Hematopoietic multipotent progenitor cell (in vitro differentiated cells): ENCODE measurements around the gene TRAPPC14. TPM values are rescaled to one million over a fixed set of nuclear protein-coding genes. Genes with fewer than 3 reads are reported as not detected.
"Not testable (repeated sequence)": the region's sequence is repeated elsewhere in the genome, so short reads cannot be mapped to it uniquely, and the experiment has no call there.

Experiments
- DNase-seq, 3 donors: peaks; one replicate each; pipeline ENCODE4 v3.0.0-alpha.2; 2011 to 2015; ENCODE audit warnings: low read depth in 2 of 3, low spot score in 2 of 3
- total RNA-seq: library from RNA; depleted of rRNA; stranded (reverse); fragments of >200 nt; gene quantifications from one replicate; pipeline ENCODE4 v1.2.3, GENCODE V29; 2012

The TRAPPC14 gene
- total RNA-seq, 1 donor, result 17.5 TPM

- no peak for DNase-seq
Measured at GRCh38 chr7:100154651-100155491, 3.7 kb downstream of the TRAPPC14 start.

- DNase-seq, result no peak
Measured at GRCh38 chr7:100153708-100154535, 4.6 kb downstream of the TRAPPC14 start.

DNA sequence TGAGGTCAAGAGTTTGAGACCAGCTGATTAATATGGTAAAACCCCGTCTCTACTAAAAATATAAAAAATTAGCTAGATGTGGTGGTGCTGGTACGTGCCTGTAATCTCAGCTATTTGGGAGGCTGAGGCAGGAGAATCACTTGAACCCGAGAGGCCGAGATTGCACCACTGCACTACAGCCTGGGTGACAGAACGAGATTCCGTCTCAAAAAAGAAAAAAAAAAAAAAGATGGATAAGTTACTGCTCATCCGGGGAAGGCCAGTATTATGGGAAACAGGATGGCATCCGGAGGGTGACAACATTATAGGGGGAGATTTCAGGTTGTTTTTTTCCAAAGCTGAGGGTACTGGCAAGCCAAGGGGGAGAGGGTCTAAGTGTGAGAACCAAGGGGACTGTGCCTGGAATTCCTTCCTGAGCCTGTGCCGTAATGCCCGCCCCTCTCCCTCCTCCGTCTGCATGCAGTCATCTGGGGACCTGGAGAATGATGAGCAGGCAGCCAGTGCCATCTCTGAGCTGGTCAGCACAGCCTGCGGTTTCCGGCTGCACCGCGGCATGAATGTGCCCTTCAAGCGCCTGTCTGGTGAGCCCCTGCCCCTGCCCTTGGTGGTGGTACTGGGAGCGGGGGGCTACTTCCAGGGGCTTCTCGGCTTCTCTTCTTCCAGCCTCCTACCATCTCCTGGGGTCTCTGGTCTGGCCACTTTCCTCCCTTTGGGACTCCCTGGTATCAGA is 5.4 kb downstream of the TRAPPC14 start:
- DNase-seq, result no peak

DNA sequence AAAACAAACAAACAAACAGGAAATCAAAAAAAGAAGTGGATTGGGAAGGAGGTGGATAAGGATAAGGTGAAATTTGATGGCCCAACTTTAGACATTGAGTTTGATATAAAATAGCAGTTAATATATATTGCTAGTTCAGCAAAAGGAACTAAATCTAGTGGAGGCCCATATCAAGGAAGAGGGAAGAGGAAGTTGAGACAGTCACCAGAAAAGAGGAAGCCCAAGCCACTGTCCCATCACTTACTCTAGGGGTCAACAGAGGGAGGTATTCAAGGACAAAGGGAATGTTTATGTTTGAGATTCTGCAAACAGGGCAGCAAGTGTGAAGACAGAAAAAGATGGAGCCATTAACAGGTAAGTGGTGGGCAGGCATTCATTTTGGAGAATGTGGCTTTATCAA is 6.1 kb downstream of the TRAPPC14 start:
- DNase-seq, result peak in 1 of 3 donors; percentile 37

- peak; percentile 87 to 98 (median 98) for DNase-seq
Measured at GRCh38 chr7:100148559-100149328, 9.8 kb downstream of the TRAPPC14 start, which contains the start of gene LAMTOR4. LAMTOR4 (plus strand) TSS chr7:100148918; CDS start chr7:100148973, 55 bp downstream.

- DNase-seq, result no peak
Measured at GRCh38 chr7:100148225-100148558, 10.3 kb downstream of the TRAPPC14 start.

DNA sequence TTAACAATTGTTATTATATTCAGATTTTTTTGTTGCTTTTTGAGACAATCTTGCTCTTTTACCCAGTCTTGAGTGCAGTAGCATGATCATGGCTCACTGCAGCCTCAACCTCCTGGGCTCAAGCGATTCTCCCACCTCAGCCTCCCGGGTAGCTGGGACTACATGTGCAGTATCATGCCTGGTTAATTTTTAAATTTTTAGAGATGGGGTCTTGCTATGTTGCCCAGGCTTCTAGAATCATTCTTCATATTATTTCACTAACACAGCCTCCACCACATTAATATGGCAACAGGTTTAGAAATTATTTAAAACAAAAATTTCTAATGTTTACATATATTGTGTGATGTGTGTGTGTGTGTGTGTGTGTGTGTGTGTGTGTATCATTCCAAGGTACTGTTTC is 11.2 kb downstream of the TRAPPC14 start:
- DNase-seq, result no peak

DNA sequence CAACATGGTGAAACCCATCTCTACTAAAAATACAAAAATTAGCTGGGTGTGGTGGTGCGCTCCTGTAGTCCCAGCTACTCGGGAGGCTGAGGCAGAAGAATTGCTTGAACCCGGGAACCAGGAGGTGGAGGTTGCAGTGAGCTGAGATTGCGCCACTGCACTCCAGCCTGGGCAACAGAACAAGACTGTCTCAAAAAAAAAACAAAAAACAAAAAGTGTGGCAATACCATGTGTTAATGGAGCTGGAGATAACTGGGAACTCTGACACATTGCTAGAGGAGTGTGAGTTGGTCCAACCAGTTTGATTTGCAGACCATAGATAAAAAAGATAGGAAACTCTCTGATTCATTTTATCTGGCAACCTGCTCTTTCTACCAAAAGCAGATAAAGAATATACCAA is 12.2 kb downstream of the TRAPPC14 start:
- DNase-seq, result not testable (repeated sequence)

DNA sequence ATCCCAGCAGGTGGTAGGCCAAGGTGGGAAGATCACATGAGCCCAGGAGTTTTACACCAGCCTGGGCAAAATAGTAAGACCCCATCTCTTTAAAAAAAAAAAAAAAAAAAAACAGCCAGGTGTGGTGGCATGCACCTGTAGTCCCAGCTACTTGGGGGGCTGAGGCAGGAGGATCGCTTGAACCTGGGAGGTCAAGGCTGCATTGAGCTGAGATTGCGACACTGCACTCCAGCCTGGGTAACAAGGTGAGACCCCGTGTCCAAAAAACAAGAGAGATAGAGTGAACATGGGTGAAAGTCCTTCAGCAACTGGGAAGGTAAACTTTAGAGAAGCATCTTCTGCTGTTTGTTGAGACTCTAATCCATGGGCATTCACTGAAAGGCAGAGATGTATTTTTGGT is 16.1 kb downstream of the TRAPPC14 start:
- DNase-seq, result no peak

- DNase-seq, result no peak
Measured at GRCh38 chr7:100141555-100141949, 17.0 kb downstream of the TRAPPC14 start.

- DNase-seq, result no peak
Measured at GRCh38 chr7:100137851-100138760, 20.4 kb downstream of the TRAPPC14 start.

GRCh38 chr7:100132697-100133151 is 25.8 kb downstream of the TRAPPC14 start:
- peak in 2 of 3 donors; percentile 64 to 71 for DNase-seq

GRCh38 chr7:100132126-100132525 is 26.4 kb downstream of the TRAPPC14 start:
- DNase-seq, result no peak

DNA sequence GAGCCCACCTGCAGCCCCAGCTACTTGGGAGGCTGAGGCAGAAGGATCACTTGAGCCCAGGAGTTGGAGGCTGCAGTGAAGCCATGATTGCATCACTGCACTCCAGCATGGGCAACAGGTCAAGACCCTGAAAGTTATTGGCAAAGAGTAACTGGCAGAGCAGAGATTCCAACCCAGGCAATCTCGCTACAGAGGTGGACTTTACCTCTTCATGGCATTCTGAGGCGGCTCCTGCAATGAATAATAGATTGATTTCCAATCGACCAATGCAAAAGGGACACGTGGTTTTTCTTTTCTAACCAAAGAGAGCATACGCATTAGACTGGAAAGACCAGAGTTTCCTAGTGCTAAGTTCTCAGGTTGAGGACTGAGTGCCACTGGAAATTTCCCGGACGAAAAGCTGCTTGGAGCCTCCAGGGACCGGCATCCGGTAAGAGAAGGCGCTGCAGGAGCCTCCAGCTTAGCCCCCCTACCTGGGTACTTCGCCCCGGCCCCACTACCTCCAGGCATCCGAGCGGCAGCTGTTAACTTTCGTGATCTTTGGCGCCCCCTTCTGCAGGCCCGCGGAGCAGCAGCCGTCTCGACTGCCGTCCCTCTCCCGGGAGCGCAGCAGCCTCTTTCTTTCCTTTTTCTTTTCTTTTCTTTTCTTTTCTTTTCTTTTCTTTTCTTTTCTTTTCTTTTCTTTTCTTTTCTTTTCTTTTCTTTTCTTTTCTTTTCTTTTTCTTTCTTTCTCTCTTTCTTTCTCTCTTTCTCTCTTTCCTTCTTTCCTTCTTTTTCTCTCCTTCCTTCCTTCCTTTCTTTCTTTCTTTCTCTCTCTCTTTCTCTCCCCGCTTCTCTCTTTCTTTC is 27.7 kb downstream of the TRAPPC14 start:
- DNase-seq, result peak; percentile 60 to 78 (median 66)

DNA sequence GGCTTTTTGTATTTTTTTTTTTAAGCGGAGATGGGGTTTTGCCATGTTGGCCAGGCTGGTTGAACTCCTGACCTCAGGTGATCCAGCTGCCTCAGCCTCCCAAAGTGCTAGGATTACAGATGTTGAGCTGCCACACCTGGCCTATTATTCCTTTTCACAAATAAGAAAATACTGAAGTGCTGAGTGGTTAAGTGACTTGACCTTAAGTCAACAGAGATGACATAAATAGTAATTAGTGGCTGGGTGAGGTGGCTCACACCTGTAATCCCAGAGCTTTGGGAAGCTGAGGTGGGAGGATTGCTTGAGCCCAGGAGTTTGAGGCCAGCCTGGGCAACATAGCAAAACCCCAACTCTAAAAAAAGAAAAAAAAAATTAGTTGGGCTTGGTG is 28.3 kb downstream of the TRAPPC14 start:
- not testable (repeated sequence) for DNase-seq

GRCh38 chr7:100128637-100128963 is 29.9 kb downstream of the TRAPPC14 start:
- no peak for DNase-seq

DNA sequence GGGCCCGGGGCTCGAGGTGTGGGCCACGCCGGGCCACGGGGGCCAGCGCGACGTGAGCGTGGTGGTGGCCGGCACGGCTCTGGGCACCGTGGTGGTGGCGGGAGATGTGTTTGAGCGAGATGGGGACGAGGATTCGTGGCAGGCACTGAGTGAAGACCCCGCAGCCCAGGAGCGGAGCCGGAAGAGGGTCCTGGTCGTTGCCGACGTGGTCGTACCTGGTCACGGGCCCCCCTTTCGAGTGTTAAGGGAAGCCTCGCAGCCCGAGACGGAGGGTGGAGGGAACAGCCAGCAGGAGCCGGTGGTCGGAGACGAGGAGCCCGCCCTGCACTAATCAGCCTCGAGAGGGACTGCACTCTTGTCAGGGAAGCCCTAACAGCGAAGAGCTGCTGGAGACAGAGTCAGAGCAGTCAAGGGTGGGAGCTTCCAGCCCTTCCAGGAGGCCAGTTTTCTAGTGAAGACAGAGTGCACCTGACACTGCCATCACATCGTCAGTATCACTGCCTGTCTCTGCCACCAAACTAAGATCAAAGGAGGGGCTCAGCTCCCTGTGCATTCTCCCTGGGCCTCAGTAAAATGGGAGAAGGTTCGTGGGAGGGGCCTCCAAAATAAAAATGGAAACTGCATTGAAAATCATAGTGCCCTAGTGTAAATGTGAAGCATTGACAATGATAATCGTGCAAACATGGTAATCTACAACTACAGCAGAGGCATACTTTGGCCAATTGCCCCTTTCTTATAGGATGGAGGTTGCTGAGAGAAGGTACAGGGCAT is 30.5 kb downstream of the TRAPPC14 start:
- peak in 1 of 3 donors; percentile 47 for DNase-seq
